Neural crest cell (in vitro differentiated cells): Measurements from ENCODE around the gene TCF7L2. TPM values are rescaled to one million over a fixed set of nuclear protein-coding genes. Genes with fewer than 3 reads are reported as not detected.
"Not testable (repeated sequence)": the region's sequence is repeated elsewhere in the genome, so short reads cannot be mapped to it uniquely, and the experiment has no call there.

Experiments
- DNase-seq: peaks from one replicate; pipeline ENCODE4 v3.0.0; 2021; ENCODE audit warnings: low read depth, mixed read lengths, low spot score
- H3K27ac Mint-ChIP-seq: one replicate; pipeline ENCODE4 v1.8.0; 2021; ENCODE audit warnings: mild to moderate bottlenecking, mixed read lengths; ENCODE audit not compliant: unreplicated experiment
- H3K27me3 Mint-ChIP-seq: 2 replicates; pipeline ENCODE4 v1.8.0; 2021; ENCODE audit warnings: low read depth, mild to moderate bottlenecking, mixed read lengths
- H3K36me3 Mint-ChIP-seq: 2 replicates; pipeline ENCODE4 v1.8.0; 2021; ENCODE audit warnings: low read depth, mild to moderate bottlenecking, mixed read lengths
- H3K4me1 Mint-ChIP-seq: 2 replicates; pipeline ENCODE4 v1.8.0; 2021; ENCODE audit warnings: mixed read lengths
- H3K4me3 Mint-ChIP-seq: one replicate; pipeline ENCODE4 v1.8.0; 2021; ENCODE audit warnings: mild to moderate bottlenecking, mixed read lengths
- H3K9me3 Mint-ChIP-seq: 2 replicates; pipeline ENCODE4 v1.8.0; 2021; ENCODE audit warnings: mixed read lengths
- total RNA-seq: library from RNA; stranded (reverse); gene quantifications from 2 replicates; pipeline ENCODE4 v1.2.1, GENCODE V29; 2021
- TF ChIP-seq, protein P1 (sequence below): fragments of 200-600 bp; sonication (generic); conservative IDR thresholded peaks from 2 replicates; pipeline ENCODE4 v1.5.0; 2021; ENCODE audit warnings: antibody characterized with exemption, mild to moderate bottlenecking

TCF7L2 gene
- total RNA-seq, 1 donor from 2014 or later, result 34.8 TPM

GRCh38 chr10:113061557-113061956 lies 111.5 kb downstream of the TCF7L2 start:
- H3K4me3 Mint-ChIP-seq, result no peak overlapping the region
- H3K27ac Mint-ChIP-seq, result peak overlapping the region; percentile 40
- no peak for DNase-seq
- no peaks in the 10 kb centered on the region for H3K9me3 Mint-ChIP-seq
- no peaks in the 10 kb centered on the region for H3K36me3 Mint-ChIP-seq
- TF ChIP-seq, protein P1, sequence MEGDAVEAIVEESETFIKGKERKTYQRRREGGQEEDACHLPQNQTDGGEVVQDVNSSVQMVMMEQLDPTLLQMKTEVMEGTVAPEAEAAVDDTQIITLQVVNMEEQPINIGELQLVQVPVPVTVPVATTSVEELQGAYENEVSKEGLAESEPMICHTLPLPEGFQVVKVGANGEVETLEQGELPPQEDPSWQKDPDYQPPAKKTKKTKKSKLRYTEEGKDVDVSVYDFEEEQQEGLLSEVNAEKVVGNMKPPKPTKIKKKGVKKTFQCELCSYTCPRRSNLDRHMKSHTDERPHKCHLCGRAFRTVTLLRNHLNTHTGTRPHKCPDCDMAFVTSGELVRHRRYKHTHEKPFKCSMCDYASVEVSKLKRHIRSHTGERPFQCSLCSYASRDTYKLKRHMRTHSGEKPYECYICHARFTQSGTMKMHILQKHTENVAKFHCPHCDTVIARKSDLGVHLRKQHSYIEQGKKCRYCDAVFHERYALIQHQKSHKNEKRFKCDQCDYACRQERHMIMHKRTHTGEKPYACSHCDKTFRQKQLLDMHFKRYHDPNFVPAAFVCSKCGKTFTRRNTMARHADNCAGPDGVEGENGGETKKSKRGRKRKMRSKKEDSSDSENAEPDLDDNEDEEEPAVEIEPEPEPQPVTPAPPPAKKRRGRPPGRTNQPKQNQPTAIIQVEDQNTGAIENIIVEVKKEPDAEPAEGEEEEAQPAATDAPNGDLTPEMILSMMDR, result no peak
- H3K27me3 Mint-ChIP-seq, result no peaks in the 10 kb centered on the region
- H3K4me1 Mint-ChIP-seq, result no peaks in the 10 kb centered on the region

GRCh38 chr10:113063043-113063967 lies 113.3 kb downstream of the TCF7L2 start:
- H3K4me1 Mint-ChIP-seq, result no peaks in the 10 kb centered on the region
- no peaks in the 10 kb centered on the region for H3K9me3 Mint-ChIP-seq
- DNase-seq, result no peak
- H3K27ac Mint-ChIP-seq, result no peak overlapping the region
- TF ChIP-seq, protein P1, result peak; percentile 34
- H3K27me3 Mint-ChIP-seq, result no peaks in the 10 kb centered on the region
- no peaks in the 10 kb centered on the region for H3K36me3 Mint-ChIP-seq
- no peak overlapping the region for H3K4me3 Mint-ChIP-seq

DNA sequence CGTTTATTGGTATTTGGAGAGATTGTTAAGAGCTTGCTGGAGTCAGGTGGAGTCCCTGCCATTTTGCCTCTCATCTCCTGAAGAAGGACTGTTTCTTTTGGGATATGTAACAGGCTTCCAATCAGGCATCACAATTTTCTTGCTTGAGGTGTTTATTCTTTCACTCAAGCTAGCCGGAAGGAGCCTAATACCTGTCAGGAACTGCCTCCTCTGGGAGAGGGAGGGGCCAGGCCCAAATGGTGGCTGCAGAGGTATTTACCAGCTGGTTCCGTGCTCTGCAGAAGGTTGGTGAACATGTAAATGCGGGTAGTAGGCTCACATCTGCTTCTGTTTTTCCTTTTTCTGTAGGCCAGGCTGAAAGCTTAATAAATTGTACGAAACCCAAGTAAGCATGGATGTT lies 114.0 kb downstream of the TCF7L2 start:
- Mint-ChIP-seq H3K27me3 (no peaks in the 10 kb centered on the region), H3K9me3 (no peaks in the 10 kb centered on the region), H3K27ac (no peak overlapping the region), H3K4me1 (no peaks in the 10 kb centered on the region), H3K36me3 (no peaks in the 10 kb centered on the region), H3K4me3 (no peak overlapping the region)
- TF ChIP-seq, protein P1, result no peak
- no peak for DNase-seq

GRCh38 chr10:113066120-113066519 lies 116.1 kb downstream of the TCF7L2 start:
- not testable (repeated sequence) for DNase-seq, H3K27ac Mint-ChIP-seq, H3K27me3 Mint-ChIP-seq, H3K9me3 Mint-ChIP-seq, H3K4me1 Mint-ChIP-seq, H3K4me3 Mint-ChIP-seq, H3K36me3 Mint-ChIP-seq

DNA sequence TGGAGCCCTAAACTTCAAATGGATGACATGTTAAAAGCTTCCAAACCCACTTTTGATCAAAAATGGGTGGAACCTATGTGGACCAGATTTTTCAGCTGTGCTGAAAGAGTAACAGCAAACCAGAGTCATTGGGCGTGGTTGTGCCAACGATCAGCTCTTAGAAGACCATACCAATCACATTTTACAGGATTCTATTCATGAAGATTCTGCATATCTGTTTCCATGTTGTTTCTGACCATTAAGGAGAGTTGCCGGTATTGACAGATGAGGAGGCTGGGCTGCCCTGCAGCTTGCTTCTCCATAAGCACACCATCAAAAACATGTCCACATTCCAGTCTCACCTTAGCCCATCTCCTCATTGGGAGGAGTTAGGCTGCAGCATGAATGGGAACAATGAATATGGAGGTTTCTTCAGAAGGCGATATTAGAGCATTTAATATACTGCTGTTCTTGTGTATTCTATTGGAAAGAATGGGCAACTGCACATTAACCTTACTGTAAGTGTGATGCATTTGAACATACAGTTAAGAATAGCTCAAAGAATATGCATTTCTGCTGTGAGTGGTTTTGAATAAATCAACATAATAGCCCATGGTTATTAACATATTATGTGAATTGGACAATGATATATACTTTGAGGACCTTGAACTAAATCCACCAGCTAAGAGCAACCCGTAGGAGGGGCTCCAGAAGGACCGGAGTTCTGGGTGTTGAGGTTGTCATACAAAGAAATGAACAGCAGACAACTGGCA lies 116.7 kb downstream of the TCF7L2 start:
- TF ChIP-seq, protein P1, result no peak
- H3K36me3 Mint-ChIP-seq, result peaks cover 7% of the 10 kb centered on the region
- H3K4me1 Mint-ChIP-seq, result peaks cover 8% of the 10 kb centered on the region
- no peak for DNase-seq
- no peaks in the 10 kb centered on the region for H3K27me3 Mint-ChIP-seq
- H3K4me3 Mint-ChIP-seq, result no peak overlapping the region
- H3K9me3 Mint-ChIP-seq, result no peaks in the 10 kb centered on the region
- H3K27ac Mint-ChIP-seq, result no peak overlapping the region

DNA sequence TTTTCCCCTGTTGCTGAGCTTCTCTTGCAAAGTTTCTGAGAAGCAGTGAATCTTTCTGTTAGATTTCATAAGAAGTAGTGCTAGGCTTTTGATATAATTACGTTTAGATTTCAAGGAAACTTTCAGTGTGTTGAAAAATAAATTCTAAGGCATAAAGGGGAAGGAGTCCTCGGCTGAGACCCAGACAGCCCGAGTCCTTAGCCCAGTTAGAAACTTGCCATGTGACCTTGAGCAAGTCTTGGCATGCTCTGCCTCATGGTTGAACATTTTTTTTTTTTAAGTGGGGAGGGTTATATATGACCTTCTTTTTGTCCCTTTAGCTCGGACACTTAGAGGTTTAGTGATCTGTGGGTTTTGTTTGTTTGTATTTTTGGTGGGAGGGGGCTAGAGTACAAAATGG lies 117.5 kb downstream of the TCF7L2 start:
- TF ChIP-seq, protein P1, result no peak
- Mint-ChIP-seq H3K27me3 (no peaks in the 10 kb centered on the region), H3K36me3 (peaks cover 7% of the 10 kb centered on the region), H3K27ac (no peak overlapping the region), H3K4me1 (peaks cover 9% of the 10 kb centered on the region), H3K4me3 (no peak overlapping the region), H3K9me3 (no peaks in the 10 kb centered on the region)
- DNase-seq, result no peak
